A673 (cell line): Measurements from ENCODE around the gene KRT15. TPM values are rescaled to one million over a fixed set of nuclear protein-coding genes. Genes with fewer than 3 reads are reported as not detected.
A peak's percentile ranks its signal among the peaks of the same experiment; 100 is the strongest.

Experiments used
- BruUV-seq: library from RNA; stranded (reverse); fragments of 400-500 nt; replicated peaks from 2 replicates; lab custom pipeline; 2021; lab: Mats Ljungman, UMichigan
- CTCF ChIA-PET: fragments of 300-600 bp; sonication (Branson Sonifier 250); formaldehyde crosslinking; loops from one replicate; lab custom pipeline; 2022; ENCODE audit warnings: antibody characterized with exemption; lab: Charles Lee
- POLR2A ChIA-PET: fragments of 300-600 bp; sonication (Branson Sonifier 250); formaldehyde crosslinking; loops from one replicate; lab custom pipeline; 2022; ENCODE audit warnings: antibody characterized with exemption; ENCODE audit not compliant: low non-redundant PET; lab: Charles Lee
- DNase-seq: peaks from one replicate; pipeline ENCODE4 v3.0.0-alpha.2; 2015; ENCODE audit warnings: low spot score
- H3K27ac ChIP-seq: fragments of 200-600 bp; sonication (generic); 2 replicates; pipeline ENCODE4 v1.5.1; 2016; ENCODE audit warnings: mixed run types, low read depth, mild to moderate bottlenecking, mixed read lengths, antibody characterized with exemption, low read length; ENCODE audit not compliant: poor library complexity, severe bottlenecking
- H3K27me3 ChIP-seq: fragments of 200-600 bp; sonication (generic); replicated peaks from 2 replicates; pipeline ENCODE4 v1.6.1; 2017; ENCODE audit warnings: mixed run types, low read depth, mild to moderate bottlenecking, mixed read lengths, antibody characterized with exemption, low read length; ENCODE audit not compliant: insufficient read depth, poor library complexity
- H3K36me3 ChIP-seq: fragments of 200-600 bp; sonication (generic); 2 replicates; pipeline ENCODE4 v1.6.1; 2016; ENCODE audit warnings: mixed run types, mild to moderate bottlenecking, mixed read lengths, antibody characterized with exemption, low read length; ENCODE audit not compliant: insufficient read depth, poor library complexity, severe bottlenecking
- H3K4me1 ChIP-seq: fragments of 200-600 bp; sonication (generic); 2 replicates; pipeline ENCODE4 v1.6.1; 2017; ENCODE audit warnings: mixed run types, mild to moderate bottlenecking, mixed read lengths, antibody characterized with exemption, low read length; ENCODE audit not compliant: insufficient read depth, poor library complexity, severe bottlenecking
- H3K4me3 ChIP-seq: fragments of 200-600 bp; sonication (generic); 2 replicates; pipeline ENCODE4 v1.5.1; 2016; ENCODE audit warnings: low read depth, mixed run types, mild to moderate bottlenecking, mixed read lengths, low read length; ENCODE audit not compliant: poor library complexity, severe bottlenecking
- H3K9me3 ChIP-seq: fragments of 200-600 bp; sonication (generic); 2 replicates; pipeline ENCODE4 v1.6.1; 2016; ENCODE audit warnings: mixed run types, low read depth, mild to moderate bottlenecking, mixed read lengths, antibody characterized with exemption, low read length; ENCODE audit not compliant: poor library complexity, severe bottlenecking
- CTCF ChIP-seq: fragments of 300-800, 200-600 bp; sonication (generic); conservative IDR thresholded peaks from 2 replicates; pipeline ENCODE4 v1.5.1; 2017; ENCODE audit warnings: low read depth, mild to moderate bottlenecking, antibody characterized with exemption, low read length, moderate library complexity, mixed read lengths
- EZH2 ChIP-seq: fragments of 200-600 bp; sonication (generic); IDR thresholded peaks from 2 replicates; pipeline ENCODE4 v1.6.1; 2017; ENCODE audit warnings: borderline replicate concordance, low read depth, mild to moderate bottlenecking, mixed read lengths, antibody characterized with exemption, low read length; ENCODE audit not compliant: poor library complexity, severe bottlenecking
- intact Hi-C: fragments of 100-400 bp; cut with micrococcal nuclease; formaldehyde crosslinking; loops from one replicate; pipeline ENCODE4 v1.10.0; 2022; ENCODE audit not compliant: unreplicated experiment
- total RNA-seq: library from RNA; stranded (reverse); gene quantifications from 2 replicates; pipeline ENCODE4 v1.2.3, GENCODE V29; 2021

KRT15 gene
- total RNA-seq, 1 experiment from 2014 or later: not detected

- Histone ChIP-seq H3K27ac (no peak overlapping the region), H3K36me3 (no peaks in the 10 kb centered on the region), H3K4me1 (no peaks in the 10 kb centered on the region), H3K9me3 (no peaks in the 10 kb centered on the region), H3K4me3 (peak overlapping the region; percentile 19), H3K27me3 (no peaks in the 10 kb centered on the region)
- no TSS peak for BruUV-seq
- DNase-seq: no peak
- CTCF ChIA-PET: no interaction called here
- POLR2A ChIA-PET: no interaction called here
- TF ChIP-seq CTCF (no peak), EZH2 (no peak)
- intact Hi-C loops: no loop called here
These were observed 8.7 kb upstream of the KRT15 start for GRCh38 chr17:41527063-41528023.

GRCh38 chr17:41524261-41524660 is 5.6 kb upstream of the KRT15 start:
- no peak overlapping the region for H3K27ac ChIP-seq
- no peak overlapping the region for H3K4me3 ChIP-seq
- H3K9me3 ChIP-seq: no peaks in the 10 kb centered on the region
- intact Hi-C loops: no loop called here
- CTCF ChIA-PET: no interaction called here
- H3K36me3 ChIP-seq: no peaks in the 10 kb centered on the region
- TF ChIP-seq EZH2 (no peak), CTCF (no peak)
- POLR2A ChIA-PET: no interaction called here
- DNase-seq: no peak
- BruUV-seq: no TSS peak
- H3K27me3 ChIP-seq: no peaks in the 10 kb centered on the region
- no peaks in the 10 kb centered on the region for H3K4me1 ChIP-seq

GRCh38 chr17:41523787-41524186 is 5.1 kb upstream of the KRT15 start:
- no peaks in the 10 kb centered on the region for H3K4me1 ChIP-seq
- ChIA-PET CTCF (no interaction called here), POLR2A (no interaction called here)
- TF ChIP-seq EZH2 (no peak), CTCF (no peak)
- BruUV-seq: no TSS peak
- DNase-seq: no peak
- H3K9me3 ChIP-seq: no peaks in the 10 kb centered on the region
- intact Hi-C loops: no loop called here
- no peaks in the 10 kb centered on the region for H3K36me3 ChIP-seq
- H3K27ac ChIP-seq: no peak overlapping the region
- no peaks in the 10 kb centered on the region for H3K27me3 ChIP-seq
- H3K4me3 ChIP-seq: no peak overlapping the region
